HepG2 (cell line): ENCODE measurements around the gene ACSF3. TPM values are rescaled to one million over a fixed set of nuclear protein-coding genes. Genes with fewer than 3 reads are reported as not detected.
A peak's percentile ranks its signal among the peaks of the same experiment; 100 is the strongest.

Experiments used
- ATAC-seq: fragments of 200-7000 bp; cut with Tn5 transposase; 3 replicates; pipeline ENCODE4 v1.9.1; 2020; ENCODE audit warnings: mild to moderate bottlenecking, moderate library complexity
- BruUV-seq: library from RNA; stranded (reverse); fragments of 400-500 nt; replicated peaks from 2 replicates; lab custom pipeline; 2021; lab: Mats Ljungman, UMichigan
- CTCF ChIA-PET: fragments of 300-600 bp; formaldehyde crosslinking; extraction: SDS; loops from one replicate; lab custom pipeline; 2021; ENCODE audit warnings: low total read pairs, inconsistent platforms, low intra/inter-chr PET ratio; lab: Yijun Ruan, JAX
- POLR2A ChIA-PET: fragments of 350-600 bp; sonication (Branson Sonifier 250); formaldehyde crosslinking; loops from one replicate; lab custom pipeline; 2020; ENCODE audit warnings: antibody characterized with exemption, inconsistent platforms; lab: Yijun Ruan, JAX
- DNase-seq: peaks from one replicate; pipeline ENCODE4 v3.0.0-alpha.2; 2015; ENCODE audit warnings: low spot score
- FAIRE-seq: peaks from 3 replicates; lab custom pipeline; 2011; peaks lifted over from hg19 to GRCh38; lab: Jason Lieb, UNC
- H2AFZ ChIP-seq: one replicate; pipeline ENCODE4 v1.6.1; 2011; ENCODE audit warnings: low read length, inconsistent platforms
- H3K27ac ChIP-seq: fragments of 300-600 bp; 3 replicates; pipeline ENCODE4 v1.8.0; 2011; ENCODE audit warnings: mixed run types, mild to moderate bottlenecking, mixed read lengths, low read length, inconsistent platforms; ENCODE audit not compliant: insufficient read depth; ENCODE audit errors: extremely low read length
- H3K27me3 ChIP-seq, 2 experiments: fragments of 200-600 bp in 1 of 2; 2 replicates in 1 of 2; 3 replicates in 1 of 2; pipeline versions ENCODE4 v1.6.0 to v1.8.0; 2011; ENCODE audit warnings: low read length in 2 of 2, mild to moderate bottlenecking in 2 of 2, moderate library complexity in 2 of 2, inconsistent platforms in 1 of 2; ENCODE audit not compliant: insufficient read depth in 2 of 2, control insufficient read depth in 1 of 2
- H3K36me3 ChIP-seq, 2 experiments: fragments of 200-600 bp in 1 of 2; replicated peaks in 1 of 2; 2 replicates in 1 of 2; 3 replicates in 1 of 2; pipeline versions ENCODE4 v1.5.1 to v1.8.0; 2011; ENCODE audit warnings: low read length in 2 of 2, inconsistent platforms in 1 of 2; ENCODE audit not compliant: insufficient read depth in 2 of 2, control insufficient read depth in 1 of 2
- H3K4me1 ChIP-seq: 2 replicates; pipeline ENCODE4 v1.5.1; 2012; ENCODE audit warnings: low read length, inconsistent platforms; ENCODE audit not compliant: insufficient read depth
- H3K4me2 ChIP-seq: 2 replicates; pipeline ENCODE4 v1.6.0; 2011; ENCODE audit warnings: low read depth, low read length, inconsistent platforms
- H3K4me3 ChIP-seq, 3 experiments: fragments of 200-600 bp in 1 of 3; sonication (generic), shearing (Covaris generic) in 1 of 3; replicated peaks in 1 of 3; 2 replicates each; pipeline ENCODE4 v1.5.1; 2011 to 2016; ENCODE audit warnings: low read length in 3 of 3, inconsistent platforms in 2 of 3, low read depth in 2 of 3, mild to moderate bottlenecking in 2 of 3, control low read depth in 1 of 3, mixed read lengths in 1 of 3; ENCODE audit not compliant: insufficient read depth in 1 of 3
- H3K79me2 ChIP-seq: one replicate; pipeline ENCODE4 v1.6.1; 2011; ENCODE audit warnings: low read length, inconsistent platforms; ENCODE audit not compliant: insufficient read depth
- H3K9ac ChIP-seq: 2 replicates; pipeline ENCODE4 v1.6.0; 2011; ENCODE audit warnings: mild to moderate bottlenecking, low read depth, low read length, inconsistent platforms; ENCODE audit not compliant: insufficient read depth
- H3K9me3 ChIP-seq: 2 replicates; pipeline ENCODE4 v1.5.1; 2012; ENCODE audit warnings: mild to moderate bottlenecking, low read length
- H4K20me1 ChIP-seq: 2 replicates; pipeline ENCODE4 v1.6.0; 2011; ENCODE audit warnings: inconsistent platforms, mild to moderate bottlenecking, low read length, moderate library complexity; ENCODE audit not compliant: insufficient read depth
- BCLAF1 ChIP-seq: fragments of 450-650 bp; IDR thresholded peaks from 2 replicates; pipeline ENCODE4 v1.6.1; 2017; ENCODE audit warnings: mild to moderate bottlenecking
- CAMTA2 ChIP-seq: sonication (generic); formaldehyde crosslinking; IDR thresholded peaks from 2 replicates; pipeline ENCODE4 v1.4.0; 2020; ENCODE audit warnings: mild to moderate bottlenecking, missing genetic modification reagents, borderline replicate concordance
- CHD2 ChIP-seq: IDR thresholded peaks from 2 replicates; pipeline ENCODE4 v1.6.1; 2011; ENCODE audit warnings: low read depth, low read length, improper control_type of control experiment
- ESRRA ChIP-seq: sonication (generic); formaldehyde crosslinking; IDR thresholded peaks from 2 replicates; pipeline ENCODE4 v1.5.1; 2020; ENCODE audit warnings: mild to moderate bottlenecking, low read depth, missing genetic modification reagents
- EZH2 ChIP-seq: conservative IDR thresholded peaks from 2 replicates; pipeline ENCODE4 v1.6.1; 2012; ENCODE audit warnings: mild to moderate bottlenecking, low read depth, low read length, moderate library complexity
- HNRNPL ChIP-seq: fragments of 200-400 bp; formaldehyde crosslinking; IDR thresholded peaks from 2 replicates; pipeline ENCODE4 v1.6.1; 2017; ENCODE audit warnings: mild to moderate bottlenecking, low read depth, low read length
- HNRNPLL ChIP-seq: fragments of 200-400 bp; formaldehyde crosslinking; IDR thresholded peaks from 2 replicates; pipeline ENCODE4 v1.6.1; 2017; ENCODE audit warnings: mild to moderate bottlenecking, low read depth, low read length; ENCODE audit not compliant: poor library complexity, severe bottlenecking
- ZNF205 ChIP-seq: IDR thresholded peaks from 2 replicates; pipeline ENCODE4 v1.6.1; 2018; ENCODE audit warnings: missing biosample characterization, missing genetic modification reagents
- ZNF275 ChIP-seq: sonication (generic); formaldehyde crosslinking; IDR thresholded peaks from 2 replicates; pipeline ENCODE4 v1.8.0; 2022; ENCODE audit warnings: missing genetic modification reagents, mild to moderate bottlenecking, inconsistent platforms, borderline replicate concordance
- ZNF326 ChIP-seq: sonication (generic); formaldehyde crosslinking; IDR thresholded peaks from 2 replicates; pipeline ENCODE4 v1.4.0; 2020; ENCODE audit warnings: missing genetic modification reagents, borderline replicate concordance
- ZNF788 ChIP-seq: sonication (generic); formaldehyde crosslinking; IDR thresholded peaks from 2 replicates; pipeline ENCODE4 v1.5.0; 2020; ENCODE audit warnings: mild to moderate bottlenecking, missing genetic modification reagents, borderline replicate concordance
- WGBS: methylation state at CpG from one replicate; pipeline ENCODE4 v1.1.6; 2017; ENCODE audit warnings: low lambda C conversion rate; 5-methylcytosine and 5-hydroxymethylcytosine counted together
- in situ Hi-C: cut with HindIII; loops from 2 replicates; pipeline ENCODE4 v1.10.0; 2017; ENCODE audit warnings: low pct_unique_long_range_greater_than_20kb; ENCODE audit not compliant: extremely low pct_ligation_motif_present
- intact Hi-C: fragments of 100-400 bp; cut with micrococcal nuclease; formaldehyde crosslinking; loops from one replicate; pipeline ENCODE4 v1.10.0; 2022; ENCODE audit not compliant: unreplicated experiment
- polyA plus RNA-seq, 8 experiments: library from polyadenylated mRNA; depleted of rRNA in 3 of 8; stranded (reverse) in 7 of 8; unstranded in 1 of 8; fragments of >200 nt; fragmentation: Illumina TruSeq in 4 of 8; extraction: Trizol in 4 of 8; gene quantifications; 2 replicates each; pipeline versions ENCODE4 v1.2.1 to v1.2.3, GENCODE V29; 2011 to 2016; ENCODE audit warnings: low read depth in 4 of 8, missing spikeins in 1 of 8, mixed read lengths in 1 of 8; ENCODE audit not compliant: insufficient read depth in 1 of 8
- total RNA-seq, 5 experiments: library from RNA; depleted of rRNA; stranded (reverse); fragments of >200 nt; fragmentation: Illumina TruSeq; extraction: Trizol; gene quantifications; 2 replicates each; pipeline ENCODE4 v1.2.3, GENCODE V29; 2016; ENCODE audit warnings: low read depth in 1 of 5
- TF ChIP-seq, protein P1 (sequence below): sonication (generic); formaldehyde crosslinking; IDR thresholded peaks from 2 replicates; pipeline ENCODE4 v1.8.0; 2022; ENCODE audit warnings: mild to moderate bottlenecking, missing genetic modification reagents, moderate library complexity

Gene ACSF3
- total and polyA plus RNA-seq, 2 of the 13 experiments (the other 11 are each of a cell fraction or from before 2014, with no cell fraction given), result 14.9 to 30.6 TPM

GRCh38 chr16:89047331-89048089 is 46.1 kb upstream of the ACSF3 start:
- H3K4me2 ChIP-seq, result no peak overlapping the region
- H3K27ac ChIP-seq, result no peak overlapping the region
- peaks cover 28 to 90% of the 10 kb centered on the region in 2 experiments for H3K27me3 ChIP-seq
- in situ Hi-C loops (no loop called here), intact Hi-C loops (no loop called here)
- no peak for DNase-seq
- no peak overlapping the region for H2AFZ ChIP-seq
- BruUV-seq, result no TSS peak
- H3K36me3 ChIP-seq, result no peaks in the 10 kb centered on the region
- CTCF ChIA-PET, result no interaction called here
- H3K9ac ChIP-seq, result no peak overlapping the region
- peak overlapping the region in 1 of 3 experiments; percentile 42; a peak in 1 of 6 replicates for H3K4me3 ChIP-seq
- WGBS, result 28% methylated on average over 22 of the region's 27 CpGs
- no peaks in the 10 kb centered on the region for H4K20me1 ChIP-seq
- H3K9me3 ChIP-seq, result no peaks in the 10 kb centered on the region
- H3K4me1 ChIP-seq, result peaks cover 20% of the 10 kb centered on the region
- TF ChIP-seq ZNF326 (CRISPR knock-in tag) (no peak), ESRRA (CRISPR knock-in tag) (no peak), ZNF275 (CRISPR knock-in tag) (no peak), HNRNPL (0 out of 2 replicates have a peak, but pooled peaks have one; percentile 26), CAMTA2 (no peak), CHD2 (no peak), ZNF205 (CRISPR knock-in tag) (no peak), BCLAF1 (no peak), EZH2 (0 out of 2 replicates have a peak, but pooled peaks have one; percentile 31), ZNF788 (CRISPR knock-in tag) (0 out of 2 replicates have a peak, but pooled peaks have one; percentile 29), HNRNPLL (no peak)
- TF ChIP-seq, protein P1, sequence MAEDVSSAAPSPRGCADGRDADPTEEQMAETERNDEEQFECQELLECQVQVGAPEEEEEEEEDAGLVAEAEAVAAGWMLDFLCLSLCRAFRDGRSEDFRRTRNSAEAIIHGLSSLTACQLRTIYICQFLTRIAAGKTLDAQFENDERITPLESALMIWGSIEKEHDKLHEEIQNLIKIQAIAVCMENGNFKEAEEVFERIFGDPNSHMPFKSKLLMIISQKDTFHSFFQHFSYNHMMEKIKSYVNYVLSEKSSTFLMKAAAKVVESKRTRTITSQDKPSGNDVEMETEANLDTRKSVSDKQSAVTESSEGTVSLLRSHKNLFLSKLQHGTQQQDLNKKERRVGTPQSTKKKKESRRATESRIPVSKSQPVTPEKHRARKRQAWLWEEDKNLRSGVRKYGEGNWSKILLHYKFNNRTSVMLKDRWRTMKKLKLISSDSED (CRISPR knock-in tag), result no peak
- ATAC-seq, result no peak
- no peaks in the 10 kb centered on the region for H3K79me2 ChIP-seq
- POLR2A ChIA-PET, result no interaction called here
- no peak for FAIRE-seq
